ENCODE results near the gene ZNF618. TPM values are rescaled to one million over a fixed set of nuclear protein-coding genes. Genes with fewer than 3 reads are reported as not detected.
A peak's percentile ranks its signal among the peaks of the same experiment; 100 is the strongest.

The ZNF618 gene
- total RNA-seq, 2 donors from 2014 or later = 11.9 to 17.1 TPM

GRCh38 chr9:113935677-113936380 is 59.7 kb downstream of the ZNF618 start:
- Histone ChIP-seq H3K27me3 (no peaks in the 10 kb centered on the region), H3K4me3 (no peak overlapping the region), H3K4me1 (peaks cover 9% of the 10 kb centered on the region), H3K36me3 (replicated peaks in 1 of 2; ENCODE audit: insufficient read depth in 1 of 2, low read depth in 2 of 2) (no peaks in the 10 kb centered on the region), H3K9me3 (no peaks in the 10 kb centered on the region), H3K27ac (no peak overlapping the region)
- TF ChIP-seq POLR2A (IDR thresholded peaks at IDR 0.05) = no peak
- TF ChIP-seq, protein P1, sequence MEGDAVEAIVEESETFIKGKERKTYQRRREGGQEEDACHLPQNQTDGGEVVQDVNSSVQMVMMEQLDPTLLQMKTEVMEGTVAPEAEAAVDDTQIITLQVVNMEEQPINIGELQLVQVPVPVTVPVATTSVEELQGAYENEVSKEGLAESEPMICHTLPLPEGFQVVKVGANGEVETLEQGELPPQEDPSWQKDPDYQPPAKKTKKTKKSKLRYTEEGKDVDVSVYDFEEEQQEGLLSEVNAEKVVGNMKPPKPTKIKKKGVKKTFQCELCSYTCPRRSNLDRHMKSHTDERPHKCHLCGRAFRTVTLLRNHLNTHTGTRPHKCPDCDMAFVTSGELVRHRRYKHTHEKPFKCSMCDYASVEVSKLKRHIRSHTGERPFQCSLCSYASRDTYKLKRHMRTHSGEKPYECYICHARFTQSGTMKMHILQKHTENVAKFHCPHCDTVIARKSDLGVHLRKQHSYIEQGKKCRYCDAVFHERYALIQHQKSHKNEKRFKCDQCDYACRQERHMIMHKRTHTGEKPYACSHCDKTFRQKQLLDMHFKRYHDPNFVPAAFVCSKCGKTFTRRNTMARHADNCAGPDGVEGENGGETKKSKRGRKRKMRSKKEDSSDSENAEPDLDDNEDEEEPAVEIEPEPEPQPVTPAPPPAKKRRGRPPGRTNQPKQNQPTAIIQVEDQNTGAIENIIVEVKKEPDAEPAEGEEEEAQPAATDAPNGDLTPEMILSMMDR (IDR thresholded peaks at IDR 0.05) = no peak
- 90 to 97% methylated on average over 10 of the region's 10 CpGs for WGBS, 2 donors
- ATAC-seq = no peak
- DNase-seq = peak in 1 of 4 donors; percentile 4
- intact Hi-C loops (cut with DNase I) = no loop called here

DNA sequence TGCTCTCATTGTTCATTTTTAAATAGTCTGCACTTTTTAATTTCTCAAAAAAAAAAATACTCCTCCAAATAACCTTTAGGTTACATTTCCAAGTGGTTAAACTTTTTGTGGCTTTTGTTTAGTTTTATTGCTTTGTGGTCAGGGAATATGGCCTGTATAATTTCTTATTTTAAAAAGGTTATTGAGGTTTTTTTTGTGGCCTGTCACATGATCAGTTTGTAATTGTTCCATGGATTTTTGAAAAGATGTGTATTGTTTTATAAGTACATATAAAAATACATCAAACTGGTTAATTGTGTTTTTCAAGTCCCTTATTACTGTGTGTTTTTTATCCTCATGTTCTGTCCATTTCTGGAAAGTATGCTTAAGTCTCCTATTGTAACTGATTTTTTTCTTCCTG is 64.0 kb downstream of the ZNF618 start:
- no peaks in the 10 kb centered on the region for H3K9me3 ChIP-seq
- H3K36me3 ChIP-seq (replicated peaks in 1 of 2; ENCODE audit: insufficient read depth in 1 of 2, low read depth in 2 of 2) = no peaks in the 10 kb centered on the region
- H3K27ac ChIP-seq = no peak overlapping the region
- TF ChIP-seq POLR2A (IDR thresholded peaks at IDR 0.05) = no peak
- TF ChIP-seq, protein P1 (IDR thresholded peaks at IDR 0.05) = no peak
- no peaks in the 10 kb centered on the region for H3K4me1 ChIP-seq
- no peak overlapping the region for H3K4me3 ChIP-seq
- intact Hi-C loops (cut with DNase I) = no loop called here
- DNase-seq (no peak), ATAC-seq (no peak)
- no peaks in the 10 kb centered on the region for H3K27me3 ChIP-seq

GRCh38 chr9:113941056-113941455 is 64.9 kb downstream of the ZNF618 start:
- H3K9me3 ChIP-seq = no peaks in the 10 kb centered on the region
- H3K4me1 ChIP-seq = no peaks in the 10 kb centered on the region
- H3K27me3 ChIP-seq = no peaks in the 10 kb centered on the region
- H3K4me3 ChIP-seq = no peak overlapping the region
- intact Hi-C loops (cut with DNase I) = no loop called here
- H3K27ac ChIP-seq = no peak overlapping the region
- TF ChIP-seq POLR2A (IDR thresholded peaks at IDR 0.05) = no peak
- TF ChIP-seq, protein P1 (IDR thresholded peaks at IDR 0.05) = no peak
- no peak for ATAC-seq
- no peak for DNase-seq
- H3K36me3 ChIP-seq (replicated peaks in 1 of 2; ENCODE audit: insufficient read depth in 1 of 2, low read depth in 2 of 2) = no peaks in the 10 kb centered on the region

DNA sequence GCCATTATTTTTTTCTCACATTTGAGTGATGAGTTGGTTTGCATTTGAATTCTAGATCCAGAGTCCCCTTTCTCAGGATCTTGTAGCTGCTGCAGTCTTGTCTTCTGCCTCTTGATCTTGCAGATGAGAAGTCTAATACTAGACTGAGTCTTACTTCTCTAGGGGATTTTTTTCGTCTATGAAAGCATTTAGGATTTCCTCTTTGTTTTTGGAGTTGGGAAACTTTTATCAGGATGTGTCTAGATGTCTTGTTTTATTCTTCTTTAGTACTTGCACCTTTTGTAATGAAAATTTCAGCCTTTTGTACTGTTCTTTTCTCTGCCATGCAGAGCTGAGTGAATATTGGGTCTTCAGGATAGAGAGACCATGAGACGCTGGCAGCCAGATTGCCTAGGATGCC is 65.4 kb downstream of the ZNF618 start:
- Histone ChIP-seq H3K27ac (no peak overlapping the region), H3K4me3 (no peak overlapping the region), H3K9me3 (no peaks in the 10 kb centered on the region), H3K36me3 (replicated peaks in 1 of 2; ENCODE audit: insufficient read depth in 1 of 2, low read depth in 2 of 2) (no peaks in the 10 kb centered on the region), H3K27me3 (no peaks in the 10 kb centered on the region), H3K4me1 (no peaks in the 10 kb centered on the region)
- DNase-seq (no peak), ATAC-seq (no peak)
- WGBS, 2 donors = 75 to 96% methylated on average over 2 of the region's 2 CpGs
- intact Hi-C loops (cut with DNase I) = no loop called here
- no peak for TF ChIP-seq POLR2A (IDR thresholded peaks at IDR 0.05)
- TF ChIP-seq, protein P1 (IDR thresholded peaks at IDR 0.05) = no peak
